Measurements from ENCODE around the gene GET3.
A peak's percentile ranks its signal among the peaks of the same experiment; 100 is the strongest.

GET3 gene

DNA sequence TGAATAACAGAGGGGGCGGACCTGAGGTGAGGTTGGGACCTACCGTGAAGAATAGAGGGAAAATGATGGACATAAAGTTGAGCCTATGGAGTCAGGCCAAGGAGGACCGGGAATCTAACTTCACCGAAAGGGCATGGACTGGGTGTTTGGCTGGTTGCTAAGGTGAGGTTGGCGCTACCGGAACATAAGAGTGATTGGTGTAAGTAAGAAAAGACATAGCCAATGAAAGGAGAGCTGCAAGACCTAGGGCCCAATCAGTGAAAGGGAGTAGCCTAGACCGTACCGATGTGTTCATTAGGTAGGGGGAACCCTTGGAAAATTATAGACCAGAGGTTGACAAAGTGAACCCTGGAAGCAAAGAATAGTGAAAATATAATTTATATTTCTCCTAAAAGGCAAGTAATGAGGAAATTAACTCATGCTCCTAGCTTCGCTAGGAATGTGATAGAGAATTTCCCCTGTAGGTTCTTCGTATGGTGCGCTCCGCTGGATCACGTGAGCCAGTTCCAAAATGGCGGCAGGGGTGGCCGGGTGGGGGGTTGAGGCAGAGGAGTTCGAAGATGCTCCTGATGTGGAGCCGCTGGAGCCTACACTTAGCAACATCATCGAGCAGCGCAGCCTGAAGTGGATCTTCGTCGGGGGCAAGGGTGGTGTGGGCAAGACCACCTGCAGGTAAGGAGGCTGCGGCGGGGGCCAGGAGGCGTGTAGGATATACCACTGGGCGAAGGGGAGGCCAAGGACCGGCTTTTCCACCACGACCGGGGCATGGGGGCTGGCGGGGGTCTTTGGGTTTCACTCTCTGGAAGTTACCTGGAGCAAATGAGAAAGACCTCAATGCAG is at the start of gene GET3:
Gene GET3, plus strand, starts transcription at position 503 of the 840 bp plus-strand sequence. Its CDS starts 9 bp downstream, at position 512.
- DNase-seq (ENCODE audit: low read depth): peak; percentile 100
- TF ChIP-seq, protein P1, sequence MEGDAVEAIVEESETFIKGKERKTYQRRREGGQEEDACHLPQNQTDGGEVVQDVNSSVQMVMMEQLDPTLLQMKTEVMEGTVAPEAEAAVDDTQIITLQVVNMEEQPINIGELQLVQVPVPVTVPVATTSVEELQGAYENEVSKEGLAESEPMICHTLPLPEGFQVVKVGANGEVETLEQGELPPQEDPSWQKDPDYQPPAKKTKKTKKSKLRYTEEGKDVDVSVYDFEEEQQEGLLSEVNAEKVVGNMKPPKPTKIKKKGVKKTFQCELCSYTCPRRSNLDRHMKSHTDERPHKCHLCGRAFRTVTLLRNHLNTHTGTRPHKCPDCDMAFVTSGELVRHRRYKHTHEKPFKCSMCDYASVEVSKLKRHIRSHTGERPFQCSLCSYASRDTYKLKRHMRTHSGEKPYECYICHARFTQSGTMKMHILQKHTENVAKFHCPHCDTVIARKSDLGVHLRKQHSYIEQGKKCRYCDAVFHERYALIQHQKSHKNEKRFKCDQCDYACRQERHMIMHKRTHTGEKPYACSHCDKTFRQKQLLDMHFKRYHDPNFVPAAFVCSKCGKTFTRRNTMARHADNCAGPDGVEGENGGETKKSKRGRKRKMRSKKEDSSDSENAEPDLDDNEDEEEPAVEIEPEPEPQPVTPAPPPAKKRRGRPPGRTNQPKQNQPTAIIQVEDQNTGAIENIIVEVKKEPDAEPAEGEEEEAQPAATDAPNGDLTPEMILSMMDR (IDR thresholded peaks at IDR 0.05; ENCODE audit: control insufficient read depth, insufficient read depth, low read depth, low read length, missing control alignments): no peak
- H3K4me3 ChIP-seq (ENCODE audit: control insufficient read depth, low read depth, low read length): peak within 1 kb of the TSS; percentile 97

DNA sequence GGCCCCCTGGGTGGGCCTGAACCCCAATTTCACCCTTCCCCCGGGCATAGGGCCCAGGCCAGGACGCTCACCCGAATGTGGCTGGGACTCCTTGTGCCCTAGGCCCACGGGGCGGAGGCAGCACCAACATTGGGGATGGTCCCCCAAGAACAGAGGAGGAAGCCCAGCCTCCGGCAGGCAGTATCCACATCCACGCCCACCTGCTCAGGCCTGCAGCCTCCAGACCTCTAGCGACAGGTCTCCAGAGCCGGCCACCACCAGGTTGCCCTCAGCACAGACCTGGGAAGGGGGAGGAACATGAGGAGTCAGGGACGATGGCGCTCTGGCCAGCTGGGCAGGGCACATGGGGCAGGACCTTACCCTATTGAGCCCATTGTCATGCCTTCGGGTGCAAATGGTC is 48.3 kb upstream of the GET3 start:
- no peak overlapping the region for H3K4me3 ChIP-seq (ENCODE audit: control insufficient read depth, low read depth, low read length)
- DNase-seq (ENCODE audit: low read depth): no peak
- TF ChIP-seq, protein P1 (IDR thresholded peaks at IDR 0.05; ENCODE audit: control insufficient read depth, insufficient read depth, low read depth, low read length, missing control alignments): no peak

DNA sequence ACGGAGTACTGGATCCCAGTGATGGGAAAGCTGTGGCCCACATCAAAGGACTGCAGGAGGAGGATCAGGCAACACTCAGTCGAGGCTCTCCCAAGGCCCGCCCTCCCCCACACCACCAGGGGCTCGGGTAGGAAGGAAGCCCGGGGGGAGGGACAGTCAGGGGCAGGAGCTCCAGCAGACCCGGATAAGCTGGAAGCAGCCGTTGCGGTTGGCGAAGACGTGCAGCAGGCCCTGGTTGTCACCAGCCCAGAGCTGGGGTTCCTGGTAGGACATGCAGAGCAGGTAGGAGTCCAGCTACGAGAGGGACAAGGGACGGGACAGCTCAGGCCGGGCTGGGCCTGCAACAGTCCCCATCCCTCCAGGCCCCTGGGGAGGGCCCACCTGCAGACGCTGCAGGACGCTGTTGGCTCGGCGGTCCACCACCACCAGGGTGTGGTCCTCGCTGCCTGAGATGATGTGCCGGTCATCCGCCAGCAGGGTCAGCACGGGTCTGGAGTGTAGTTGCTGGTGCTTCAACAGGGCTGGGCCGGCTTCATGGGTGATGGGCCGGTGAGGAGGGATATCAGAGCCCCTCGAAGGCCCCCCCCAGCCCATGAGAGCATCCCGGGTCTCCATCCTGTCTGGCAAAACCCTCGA is 47.6 kb upstream of the GET3 start:
- no peak overlapping the region for H3K4me3 ChIP-seq (ENCODE audit: control insufficient read depth, low read depth, low read length)
- TF ChIP-seq, protein P1 (IDR thresholded peaks at IDR 0.05; ENCODE audit: control insufficient read depth, insufficient read depth, low read depth, low read length, missing control alignments): no peak
- no peak for DNase-seq (ENCODE audit: low read depth)

DNA sequence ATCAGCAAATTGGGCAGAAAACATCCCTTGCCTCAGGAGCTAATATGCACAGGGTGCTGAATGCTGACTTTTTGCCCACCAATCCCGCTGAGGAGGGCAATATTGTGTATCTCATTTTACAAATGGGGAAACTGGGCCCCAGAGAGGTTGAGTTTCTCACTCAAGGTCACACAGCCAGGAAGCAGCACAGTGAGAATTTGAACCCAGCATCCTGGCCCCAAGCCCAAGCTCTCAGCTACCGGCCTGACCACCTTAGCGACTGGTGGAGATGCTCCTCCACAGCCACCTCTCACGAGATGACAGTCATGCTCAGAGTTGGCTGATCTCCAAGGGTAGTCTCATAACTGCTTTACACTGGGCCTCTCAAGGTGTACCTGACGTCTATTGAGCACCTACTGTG is 44.3 kb upstream of the GET3 start:
- TF ChIP-seq, protein P1 (IDR thresholded peaks at IDR 0.05; ENCODE audit: control insufficient read depth, insufficient read depth, low read depth, low read length, missing control alignments): no peak
- no peak overlapping the region for H3K4me3 ChIP-seq (ENCODE audit: control insufficient read depth, low read depth, low read length)
- no peak for DNase-seq (ENCODE audit: low read depth)

DNA sequence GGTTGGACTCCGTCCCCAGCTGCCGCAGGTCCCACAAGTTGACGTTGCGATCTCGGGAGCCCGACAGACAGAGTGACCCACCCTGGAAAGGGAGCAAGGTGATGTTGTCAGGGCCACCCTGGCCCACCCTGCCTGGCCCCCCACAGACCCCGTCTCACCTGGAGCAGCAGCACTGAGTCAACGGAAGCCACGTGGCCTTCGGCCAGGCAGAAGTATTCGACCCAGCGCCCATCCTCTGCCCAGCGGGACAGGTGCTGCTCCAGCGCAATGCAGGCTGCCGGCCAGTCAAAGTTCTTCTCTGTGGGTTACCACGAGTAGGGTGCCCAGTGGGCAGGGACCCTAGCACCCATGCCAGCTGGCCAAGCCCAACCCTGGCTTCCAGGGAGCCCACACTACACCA is 42.7 kb upstream of the GET3 start:
- DNase-seq (ENCODE audit: low read depth): no peak
- no peak overlapping the region for H3K4me3 ChIP-seq (ENCODE audit: control insufficient read depth, low read depth, low read length)
- TF ChIP-seq, protein P1 (IDR thresholded peaks at IDR 0.05; ENCODE audit: control insufficient read depth, insufficient read depth, low read depth, low read length, missing control alignments): no peak

DNA sequence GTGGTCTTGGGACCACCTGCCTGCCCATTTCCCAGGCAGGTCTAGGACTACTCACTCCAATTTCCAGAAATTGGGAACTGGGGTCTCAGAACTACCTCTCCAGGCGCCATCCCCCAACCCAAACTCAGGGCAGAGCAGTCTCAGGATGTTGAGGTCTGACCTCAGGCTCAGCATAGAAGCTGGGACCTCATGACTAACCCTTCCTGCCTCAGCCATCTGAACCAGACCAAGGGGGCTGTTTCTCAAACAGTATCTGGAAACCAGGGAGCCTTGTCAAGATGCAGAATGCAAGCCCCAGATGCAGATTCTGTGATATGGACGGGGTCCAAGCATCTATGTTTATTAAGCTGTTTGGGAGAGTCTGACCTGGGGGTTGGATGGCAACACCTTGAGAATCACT is 42.2 kb upstream of the GET3 start:
- no peak overlapping the region for H3K4me3 ChIP-seq (ENCODE audit: control insufficient read depth, low read depth, low read length)
- TF ChIP-seq, protein P1 (IDR thresholded peaks at IDR 0.05; ENCODE audit: control insufficient read depth, insufficient read depth, low read depth, low read length, missing control alignments): no peak
- no peak for DNase-seq (ENCODE audit: low read depth)
